ENCODE data around the gene PKIB.

GRCh38 chr6:122676146-122676545 lies 65.9 kb downstream of the PKIB start:
- TF ChIP-seq POLR2AphosphoS5 (IDR thresholded peaks at IDR 0.05) (no peak), CTCF (IDR thresholded peaks at IDR 0.05) (no peak), POLR2A (IDR thresholded peaks at IDR 0.05; ENCODE audit: low read depth) (no peak)

Data from esophagus muscularis mucosa (tissue), 3 donors.